SK-N-SH (cell line): ENCODE data around the gene NISCH.

Source experiments
- EZH2phosphoT487 ChIP-seq: fragments of 200-600 bp; sonication (generic); IDR thresholded peaks from 2 replicates; pipeline ENCODE4 v1.6.1; 2017; ENCODE audit warnings: low read depth, mixed run types, mild to moderate bottlenecking, antibody characterized with exemption, moderate library complexity, borderline replicate concordance
- FOXJ3 ChIP-seq: sonication (generic); formaldehyde crosslinking; IDR thresholded peaks from 2 replicates; pipeline ENCODE4 v1.5.1; 2020; ENCODE audit warnings: mild to moderate bottlenecking, missing genetic modification reagents
- POLR2AphosphoS5 ChIP-seq: IDR thresholded peaks from 2 replicates; pipeline ENCODE4 v1.6.1; 2012; ENCODE audit warnings: low read depth, low read length
- YY1 ChIP-seq: IDR thresholded peaks from 2 replicates; pipeline ENCODE4 v1.4.0; 2012; ENCODE audit warnings: low read depth, mild to moderate bottlenecking
- TF ChIP-seq, protein P1 (sequence below): fragments of 200-600 bp; sonication (generic); IDR thresholded peaks from 2 replicates; pipeline ENCODE4 v1.6.1; 2017; ENCODE audit warnings: antibody characterized with exemption, mild to moderate bottlenecking, moderate library complexity
- TF ChIP-seq, protein P2 (sequence below): IDR thresholded peaks from 2 replicates; pipeline ENCODE4; 2012

DNA sequence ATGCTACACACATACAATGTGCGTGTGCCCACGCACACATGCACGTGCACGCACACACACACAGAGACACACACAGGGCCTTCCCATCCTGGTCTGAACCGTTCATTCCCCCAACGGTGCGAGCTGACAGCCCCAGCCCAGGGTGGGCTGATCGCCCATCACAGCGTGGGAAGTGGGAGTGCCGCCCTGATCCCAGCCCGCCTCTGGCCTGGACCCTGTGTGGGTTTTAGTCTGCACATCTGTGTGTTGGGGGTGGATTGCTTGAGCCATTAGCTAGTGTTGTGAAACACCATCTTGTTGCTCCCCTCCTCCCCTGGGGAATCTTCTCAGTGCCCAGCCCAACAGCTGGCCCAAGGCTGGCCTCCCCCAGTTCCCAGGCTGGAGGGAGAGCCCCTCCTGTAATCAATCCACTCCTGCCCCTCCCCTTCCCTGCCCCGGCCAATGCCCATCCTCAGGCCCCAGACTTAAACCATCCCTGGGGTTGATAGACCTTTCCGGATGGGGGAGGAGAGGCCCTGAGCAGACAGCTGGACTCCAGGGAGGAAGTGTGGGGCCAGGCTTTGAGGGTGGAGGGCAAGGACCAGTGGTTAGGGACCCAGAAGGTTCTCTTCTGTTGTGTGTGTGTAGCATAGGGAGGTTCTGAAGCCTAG is 18.8 kb upstream of the NISCH start:
- TF ChIP-seq, protein P1, sequence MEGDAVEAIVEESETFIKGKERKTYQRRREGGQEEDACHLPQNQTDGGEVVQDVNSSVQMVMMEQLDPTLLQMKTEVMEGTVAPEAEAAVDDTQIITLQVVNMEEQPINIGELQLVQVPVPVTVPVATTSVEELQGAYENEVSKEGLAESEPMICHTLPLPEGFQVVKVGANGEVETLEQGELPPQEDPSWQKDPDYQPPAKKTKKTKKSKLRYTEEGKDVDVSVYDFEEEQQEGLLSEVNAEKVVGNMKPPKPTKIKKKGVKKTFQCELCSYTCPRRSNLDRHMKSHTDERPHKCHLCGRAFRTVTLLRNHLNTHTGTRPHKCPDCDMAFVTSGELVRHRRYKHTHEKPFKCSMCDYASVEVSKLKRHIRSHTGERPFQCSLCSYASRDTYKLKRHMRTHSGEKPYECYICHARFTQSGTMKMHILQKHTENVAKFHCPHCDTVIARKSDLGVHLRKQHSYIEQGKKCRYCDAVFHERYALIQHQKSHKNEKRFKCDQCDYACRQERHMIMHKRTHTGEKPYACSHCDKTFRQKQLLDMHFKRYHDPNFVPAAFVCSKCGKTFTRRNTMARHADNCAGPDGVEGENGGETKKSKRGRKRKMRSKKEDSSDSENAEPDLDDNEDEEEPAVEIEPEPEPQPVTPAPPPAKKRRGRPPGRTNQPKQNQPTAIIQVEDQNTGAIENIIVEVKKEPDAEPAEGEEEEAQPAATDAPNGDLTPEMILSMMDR = no peak
- TF ChIP-seq FOXJ3 (no peak), YY1 (no peak), POLR2AphosphoS5 (no peak), EZH2phosphoT487 (no peak)
- TF ChIP-seq, protein P2, sequence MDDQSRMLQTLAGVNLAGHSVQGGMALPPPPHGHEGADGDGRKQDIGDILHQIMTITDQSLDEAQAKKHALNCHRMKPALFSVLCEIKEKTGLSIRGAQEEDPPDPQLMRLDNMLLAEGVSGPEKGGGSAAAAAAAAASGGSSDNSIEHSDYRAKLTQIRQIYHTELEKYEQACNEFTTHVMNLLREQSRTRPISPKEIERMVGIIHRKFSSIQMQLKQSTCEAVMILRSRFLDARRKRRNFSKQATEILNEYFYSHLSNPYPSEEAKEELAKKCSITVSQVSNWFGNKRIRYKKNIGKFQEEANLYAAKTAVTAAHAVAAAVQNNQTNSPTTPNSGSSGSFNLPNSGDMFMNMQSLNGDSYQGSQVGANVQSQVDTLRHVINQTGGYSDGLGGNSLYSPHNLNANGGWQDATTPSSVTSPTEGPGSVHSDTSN = no peak
